K562 (cell line): Measurements from ENCODE around the gene GNAZ. TPM values are rescaled to one million over a fixed set of nuclear protein-coding genes. Genes with fewer than 3 reads are reported as not detected.

Experiments
- ESRRB ChIP-seq: fragments of 250-450 bp; sonication (Bioruptor Pico); IDR thresholded peaks from 2 replicates; pipeline ENCODE4 v1.5.0; 2020; ENCODE audit warnings: mild to moderate bottlenecking, moderate library complexity, borderline replicate concordance
- ETV1 ChIP-seq: fragments of 450-650 bp; conservative IDR thresholded peaks from 2 replicates; pipeline ENCODE4 v1.6.1; 2016; ENCODE audit warnings: missing genetic modification characterization, control low read depth, low read depth, missing compliant biosample characterization
- FOXJ3 ChIP-seq: sonication (generic); formaldehyde crosslinking; IDR thresholded peaks from 2 replicates; pipeline ENCODE4 v1.4.0; 2020; ENCODE audit warnings: mild to moderate bottlenecking, missing genetic modification reagents
- HNRNPK ChIP-seq: fragments of 200-400 bp; formaldehyde crosslinking; IDR thresholded peaks from one replicate; pipeline ENCODE4 v1.6.1; 2018; ENCODE audit warnings: mild to moderate bottlenecking, low read depth, low read length; ENCODE audit not compliant: poor library complexity, severe bottlenecking
- LARP7 ChIP-seq: fragments of 450-650 bp; IDR thresholded peaks from 2 replicates; pipeline ENCODE4 v1.6.1; 2016
- MCM3 ChIP-seq: fragments of 450-650 bp; IDR thresholded peaks from 2 replicates; pipeline ENCODE4 v1.6.1; 2016
- MED1 ChIP-seq: sonication (generic); formaldehyde crosslinking; IDR thresholded peaks from 2 replicates; pipeline ENCODE4 v1.8.1; 2023; ENCODE audit warnings: missing genetic modification reagents, borderline replicate concordance
- OTX1 ChIP-seq: fragments of 450-650 bp; formaldehyde crosslinking; IDR thresholded peaks from 2 replicates; pipeline ENCODE4 v1.4.0; 2022; ENCODE audit warnings: mild to moderate bottlenecking
- RCOR1 ChIP-seq, 2 experiments: IDR thresholded peaks; 2 replicates each; pipeline ENCODE4 v1.6.1; 2012; ENCODE audit warnings: low read depth in 2 of 2, low read length in 2 of 2, borderline replicate concordance in 1 of 2, improper control_type of control experiment in 1 of 2
- RNF2 ChIP-seq: sonication (generic); IDR thresholded peaks from 2 replicates; pipeline ENCODE4 v1.6.1; 2016
- SMAD1 ChIP-seq: fragments of 150-350 bp; IDR thresholded peaks from 2 replicates; pipeline ENCODE4 v1.6.1; 2014; ENCODE audit warnings: low read length, low read depth; ENCODE audit not compliant: partially characterized antibody
- SMARCA5 ChIP-seq: fragments of 450-650 bp; IDR thresholded peaks from 2 replicates; pipeline ENCODE4 v1.6.1; 2016
- ZBTB1 ChIP-seq: sonication (generic); formaldehyde crosslinking; IDR thresholded peaks from 2 replicates; pipeline ENCODE4 v1.8.1; 2023; ENCODE audit warnings: missing genetic modification reagents, low read depth, mild to moderate bottlenecking, borderline replicate concordance
- ZC3H8 ChIP-seq: fragments of 450-650 bp; IDR thresholded peaks from 2 replicates; pipeline ENCODE4 v1.6.1; 2017
- ZNF830 ChIP-seq: fragments of 250-450 bp; sonication (Bioruptor Pico); IDR thresholded peaks from 2 replicates; pipeline ENCODE4 v1.5.0; 2021; ENCODE audit warnings: mild to moderate bottlenecking
- polyA plus RNA-seq, 8 experiments: library from polyadenylated mRNA; depleted of rRNA in 4 of 8; stranded (reverse) in 5 of 8; unstranded in 3 of 8; fragments of >200 nt; fragmentation: Nextera tagmentation in 2 of 8; fragmentation: Illumina TruSeq in 1 of 8; extraction: Ambion mirVana in 2 of 8; extraction: Trizol in 1 of 8; gene quantifications; 2 replicates each; pipeline versions ENCODE4 v1.2.1 to v1.2.3, GENCODE V29; 2011 to 2014; ENCODE audit warnings: inconsistent platforms in 1 of 8, missing spikeins in 1 of 8
- total RNA-seq, 7 experiments: library from RNA; depleted of rRNA in 6 of 7; stranded (reverse); fragments of >200 nt in 6 of 7; fragmentation: Illumina TruSeq in 2 of 7; extraction: Trizol in 2 of 7; gene quantifications; 2 replicates each; pipeline versions ENCODE4 v1.2.1 to v1.2.3, GENCODE V29; 2011 to 2021; ENCODE audit warnings: low replicate concordance in 1 of 7
- TF ChIP-seq, protein P1 (sequence below): fragments of 250-450 bp; sonication (Bioruptor Pico); IDR thresholded peaks from 2 replicates; pipeline ENCODE4 v1.5.0; 2021
- TF ChIP-seq, protein P2 (sequence below), 2 experiments: IDR thresholded peaks; 2 replicates each; pipeline ENCODE4 v1.6.1; 2011; ENCODE audit warnings: borderline replicate concordance in 1 of 2, control low read depth in 1 of 2, low read depth in 1 of 2, low read length in 1 of 2, mild to moderate bottlenecking in 1 of 2, mixed read lengths in 1 of 2, moderate library complexity in 1 of 2; ENCODE audit not compliant: insufficient read depth in 1 of 2, insufficient read length in 1 of 2, poor library complexity in 1 of 2, severe bottlenecking in 1 of 2; ENCODE audit errors: extremely low read depth in 1 of 2
- TF ChIP-seq, protein P3 (sequence below): sonication (generic); formaldehyde crosslinking; IDR thresholded peaks from 2 replicates; pipeline ENCODE4 v1.8.0; 2022; ENCODE audit warnings: mild to moderate bottlenecking, missing genetic modification reagents, borderline replicate concordance
- TF ChIP-seq, protein P4 (sequence below): fragments of 450-650 bp; IDR thresholded peaks from 2 replicates; pipeline ENCODE4 v1.6.1; 2017; ENCODE audit warnings: antibody characterized with exemption

GNAZ gene
- total and polyA plus RNA-seq, 9 of the 15 experiments (the other 6 are each of a cell fraction or from before 2014, with no cell fraction given) = 0.04 to 0.22 (median 0.13) TPM; not detected in 3

DNA sequence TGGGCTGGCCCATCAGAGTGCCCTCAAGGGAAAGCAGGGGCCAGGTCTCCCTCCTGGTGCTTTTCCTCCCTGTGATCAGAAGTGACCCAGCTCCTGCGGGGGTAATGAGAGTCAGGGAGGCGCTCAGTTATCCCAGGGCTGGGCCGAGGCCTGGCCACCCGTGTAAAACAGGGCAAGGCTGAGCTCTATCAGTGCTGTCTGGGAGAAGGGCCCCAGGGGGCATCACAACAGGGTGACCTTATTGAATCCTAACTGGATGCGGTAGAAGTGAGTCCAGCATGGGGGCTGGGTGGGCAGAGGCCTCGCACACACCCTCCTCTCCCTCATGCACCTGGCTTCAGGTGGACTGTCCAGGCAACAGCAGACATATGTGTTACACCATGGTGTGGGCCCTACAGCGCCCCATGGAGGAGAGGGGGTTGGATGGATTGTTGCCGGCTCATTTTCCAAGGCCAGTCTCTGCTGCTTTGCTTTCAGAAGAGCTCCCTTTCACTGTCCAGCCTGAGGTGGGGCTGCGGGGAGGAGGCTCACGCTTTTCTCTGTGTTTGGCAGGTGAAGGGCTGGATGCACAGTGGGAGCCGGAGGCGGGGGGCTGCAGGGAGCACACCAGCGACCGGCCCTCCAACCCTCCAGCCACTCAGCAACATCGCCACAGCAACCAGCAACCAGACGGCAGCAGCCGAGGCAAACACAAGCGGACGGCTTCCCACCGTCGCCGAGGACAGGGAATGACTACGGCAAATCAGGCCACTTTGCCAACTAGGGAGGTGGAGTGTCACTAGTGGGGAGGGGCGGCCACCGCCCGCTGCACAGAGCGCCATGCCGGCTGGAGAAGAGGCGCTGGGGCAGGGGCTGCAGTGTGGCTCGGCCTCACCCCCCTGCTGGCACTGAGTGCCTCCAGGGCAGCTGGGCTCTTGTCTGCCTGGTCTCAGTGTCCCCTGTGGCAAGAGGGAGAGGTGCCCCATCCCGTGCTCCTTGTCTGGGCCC is 24.7 kb downstream of the GNAZ start (continued):
- TF ChIP-seq, protein P1, sequence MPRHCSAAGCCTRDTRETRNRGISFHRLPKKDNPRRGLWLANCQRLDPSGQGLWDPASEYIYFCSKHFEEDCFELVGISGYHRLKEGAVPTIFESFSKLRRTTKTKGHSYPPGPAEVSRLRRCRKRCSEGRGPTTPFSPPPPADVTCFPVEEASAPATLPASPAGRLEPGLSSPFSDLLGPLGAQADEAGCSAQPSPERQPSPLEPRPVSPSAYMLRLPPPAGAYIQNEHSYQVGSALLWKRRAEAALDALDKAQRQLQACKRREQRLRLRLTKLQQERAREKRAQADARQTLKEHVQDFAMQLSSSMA (CRISPR knock-in tag) = no peak
- TF ChIP-seq ESRRB (CRISPR knock-in tag) (no peak), LARP7 (no peak), SMARCA5 (no peak), ZNF830 (CRISPR knock-in tag) (no peak), OTX1 (CRISPR knock-in tag) (no peak), SMAD1 (peak; percentile 9), MED1 (no peak), ZBTB1 (CRISPR knock-in tag) (no peak), FOXJ3 (no peak), RNF2 (no peak), HNRNPK (no peak), MCM3 (peak; percentile 89), RCOR1 (IDR thresholded peaks at IDR 0.05; ENCODE audit: borderline replicate concordance in 1 of 2, low read depth in 2 of 2, low read length in 2 of 2) (no peak), ZC3H8 (no peak), ETV1 (tag) (no peak)
- TF ChIP-seq, protein P2, sequence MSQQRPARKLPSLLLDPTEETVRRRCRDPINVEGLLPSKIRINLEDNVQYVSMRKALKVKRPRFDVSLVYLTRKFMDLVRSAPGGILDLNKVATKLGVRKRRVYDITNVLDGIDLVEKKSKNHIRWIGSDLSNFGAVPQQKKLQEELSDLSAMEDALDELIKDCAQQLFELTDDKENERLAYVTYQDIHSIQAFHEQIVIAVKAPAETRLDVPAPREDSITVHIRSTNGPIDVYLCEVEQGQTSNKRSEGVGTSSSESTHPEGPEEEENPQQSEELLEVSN (IDR thresholded peaks at IDR 0.05; ENCODE audit: borderline replicate concordance in 1 of 2, extremely low read depth in 1 of 2, insufficient read depth in 1 of 2, insufficient read length in 1 of 2, low read depth in 1 of 2, low read length in 1 of 2, poor library complexity in 1 of 2, severe bottlenecking in 1 of 2) = peak in 1 of 2 experiments; percentile 5
- TF ChIP-seq, protein P3, sequence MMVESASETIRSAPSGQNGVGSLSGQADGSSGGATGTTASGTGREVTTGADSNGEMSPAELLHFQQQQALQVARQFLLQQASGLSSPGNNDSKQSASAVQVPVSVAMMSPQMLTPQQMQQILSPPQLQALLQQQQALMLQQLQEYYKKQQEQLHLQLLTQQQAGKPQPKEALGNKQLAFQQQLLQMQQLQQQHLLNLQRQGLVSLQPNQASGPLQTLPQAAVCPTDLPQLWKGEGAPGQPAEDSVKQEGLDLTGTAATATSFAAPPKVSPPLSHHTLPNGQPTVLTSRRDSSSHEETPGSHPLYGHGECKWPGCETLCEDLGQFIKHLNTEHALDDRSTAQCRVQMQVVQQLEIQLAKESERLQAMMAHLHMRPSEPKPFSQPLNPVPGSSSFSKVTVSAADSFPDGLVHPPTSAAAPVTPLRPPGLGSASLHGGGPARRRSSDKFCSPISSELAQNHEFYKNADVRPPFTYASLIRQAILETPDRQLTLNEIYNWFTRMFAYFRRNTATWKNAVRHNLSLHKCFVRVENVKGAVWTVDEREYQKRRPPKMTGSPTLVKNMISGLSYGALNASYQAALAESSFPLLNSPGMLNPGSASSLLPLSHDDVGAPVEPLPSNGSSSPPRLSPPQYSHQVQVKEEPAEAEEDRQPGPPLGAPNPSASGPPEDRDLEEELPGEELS (CRISPR knock-in tag) = no peak
- TF ChIP-seq, protein P4, sequence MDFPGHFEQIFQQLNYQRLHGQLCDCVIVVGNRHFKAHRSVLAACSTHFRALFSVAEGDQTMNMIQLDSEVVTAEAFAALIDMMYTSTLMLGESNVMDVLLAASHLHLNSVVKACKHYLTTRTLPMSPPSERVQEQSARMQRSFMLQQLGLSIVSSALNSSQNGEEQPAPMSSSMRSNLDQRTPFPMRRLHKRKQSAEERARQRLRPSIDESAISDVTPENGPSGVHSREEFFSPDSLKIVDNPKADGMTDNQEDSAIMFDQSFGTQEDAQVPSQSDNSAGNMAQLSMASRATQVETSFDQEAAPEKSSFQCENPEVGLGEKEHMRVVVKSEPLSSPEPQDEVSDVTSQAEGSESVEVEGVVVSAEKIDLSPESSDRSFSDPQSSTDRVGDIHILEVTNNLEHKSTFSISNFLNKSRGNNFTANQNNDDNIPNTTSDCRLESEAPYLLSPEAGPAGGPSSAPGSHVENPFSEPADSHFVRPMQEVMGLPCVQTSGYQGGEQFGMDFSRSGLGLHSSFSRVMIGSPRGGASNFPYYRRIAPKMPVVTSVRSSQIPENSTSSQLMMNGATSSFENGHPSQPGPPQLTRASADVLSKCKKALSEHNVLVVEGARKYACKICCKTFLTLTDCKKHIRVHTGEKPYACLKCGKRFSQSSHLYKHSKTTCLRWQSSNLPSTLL = no peak
